Dedifferentiated amniotic fluid mesenchymal stem cell (primary cell): ENCODE results near the gene NME7.
"Not testable (repeated sequence)": the region's sequence is repeated elsewhere in the genome, so short reads cannot be mapped to it uniquely, and the experiment has no call there.

Experiments
- DNase-seq: peaks from one replicate; pipeline ENCODE4 v3.0.0-alpha.2; 2016; ENCODE audit errors: extremely low spot score

Gene NME7, protein sequence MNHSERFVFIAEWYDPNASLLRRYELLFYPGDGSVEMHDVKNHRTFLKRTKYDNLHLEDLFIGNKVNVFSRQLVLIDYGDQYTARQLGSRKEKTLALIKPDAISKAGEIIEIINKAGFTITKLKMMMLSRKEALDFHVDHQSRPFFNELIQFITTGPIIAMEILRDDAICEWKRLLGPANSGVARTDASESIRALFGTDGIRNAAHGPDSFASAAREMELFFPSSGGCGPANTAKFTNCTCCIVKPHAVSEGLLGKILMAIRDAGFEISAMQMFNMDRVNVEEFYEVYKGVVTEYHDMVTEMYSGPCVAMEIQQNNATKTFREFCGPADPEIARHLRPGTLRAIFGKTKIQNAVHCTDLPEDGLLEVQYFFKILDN

DNA sequence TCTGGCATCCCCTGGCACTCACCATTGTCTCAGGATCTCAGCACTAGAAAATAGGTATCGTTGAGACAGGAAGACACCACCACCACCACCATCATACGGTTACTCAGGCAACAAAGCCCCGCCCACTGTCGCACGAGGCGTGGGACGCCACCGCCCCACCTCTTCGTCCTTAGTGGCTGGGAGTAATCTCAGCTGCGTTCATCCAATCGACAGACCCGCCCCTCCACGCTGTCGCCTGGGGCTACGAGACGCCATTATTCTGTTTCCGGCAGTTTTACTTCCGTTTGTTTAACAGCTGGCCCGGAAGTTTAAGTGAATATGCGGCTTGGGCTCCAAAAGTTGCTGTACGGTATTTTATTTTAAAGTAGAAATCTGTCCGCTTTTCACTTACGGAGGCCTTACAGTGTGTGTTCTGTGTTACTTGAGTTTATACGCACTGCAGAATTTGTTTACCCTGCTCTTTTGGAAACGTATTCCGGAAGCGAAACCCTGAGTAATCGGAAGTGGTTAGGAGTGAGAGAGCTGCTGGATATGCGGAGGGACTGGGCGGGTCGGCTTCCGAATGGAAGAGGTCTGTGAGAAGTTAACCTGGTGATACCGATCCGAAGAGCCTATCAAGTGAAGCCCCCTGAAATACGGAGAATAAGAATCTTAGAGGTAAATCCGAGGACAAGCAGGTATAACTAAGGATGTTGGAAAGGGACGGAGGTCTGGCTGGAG, at the start of gene NME7, which contains the start of gene BLZF1:
Gene NME7, minus strand, starts transcription at position 112 of the 720 bp plus-strand sequence. Its CDS starts 87 bp downstream, at position 25.
Gene BLZF1, plus strand, starts transcription at position 510 of the 720 bp plus-strand sequence. CDS start 1,328 bp downstream, outside the sequence.
- peak; percentile 99 for DNase-seq

GRCh38 chr1:169414952-169415351, 47.4 kb upstream of the NME7 start:
- DNase-seq, result no peak

DNA sequence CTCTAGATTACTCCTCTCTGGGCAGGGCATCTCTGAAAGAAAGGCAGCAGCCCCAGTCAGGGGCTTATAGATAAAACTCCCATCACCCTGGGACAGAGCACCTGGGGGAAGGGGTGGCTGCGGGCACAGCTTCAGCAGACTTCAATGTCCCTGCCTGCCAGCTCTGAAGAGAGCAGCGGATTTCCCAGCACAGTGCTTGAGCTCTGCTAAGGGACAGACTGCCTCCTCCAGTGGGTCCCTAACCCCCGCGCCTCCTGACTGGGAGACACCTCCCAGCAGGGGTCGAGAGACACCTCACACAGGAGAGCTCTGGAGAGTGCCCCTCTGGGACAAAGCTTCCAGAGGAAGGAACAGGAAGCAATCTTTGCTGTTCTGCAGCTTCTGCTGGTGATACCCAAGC, 40.7 kb upstream of the NME7 start:
- not testable (repeated sequence) for DNase-seq

- not testable (repeated sequence) for DNase-seq
Measured at GRCh38 chr1:169402578-169402977, 35.0 kb upstream of the NME7 start.

- DNase-seq, result no peak
Measured at GRCh38 chr1:169395955-169396354, 28.4 kb upstream of the NME7 start.

DNA sequence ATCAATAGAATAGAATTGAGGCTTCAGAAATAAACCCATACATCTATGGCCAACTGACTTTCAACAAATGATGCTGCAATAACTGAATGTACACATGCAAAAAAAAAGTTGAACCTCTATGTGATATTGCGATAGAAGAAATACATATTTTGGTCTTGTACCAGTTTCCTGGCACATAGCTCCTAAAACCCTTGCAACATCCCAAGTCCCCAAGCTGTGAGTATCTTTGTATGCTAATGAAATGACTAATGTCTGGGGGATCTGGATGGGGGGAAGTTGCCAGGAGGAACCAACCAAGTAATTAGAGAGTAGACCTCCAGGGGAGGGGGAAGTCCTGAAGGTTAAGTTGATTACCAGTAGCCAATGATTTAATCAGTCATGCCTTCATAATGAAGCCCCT, 24.8 kb upstream of the NME7 start:
- DNase-seq, result no peak

DNA sequence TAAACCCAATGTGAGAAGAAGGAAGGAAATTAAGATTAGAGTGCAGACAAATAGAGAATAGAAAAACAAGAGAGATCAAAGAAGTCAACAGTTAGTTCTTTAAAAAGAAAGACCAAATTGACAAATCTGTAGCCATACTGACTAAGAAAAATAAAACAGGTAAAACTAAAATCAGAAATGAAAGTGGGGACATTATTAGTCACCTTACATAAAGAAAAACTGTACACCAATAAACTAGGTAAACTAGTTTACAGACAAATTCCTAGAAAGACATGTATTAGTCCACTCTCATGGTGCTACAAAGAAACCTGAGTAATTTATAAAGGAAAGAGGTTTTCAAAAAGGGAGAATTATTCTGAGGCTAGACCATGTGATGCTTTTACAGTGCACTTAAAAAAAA, 22.7 kb upstream of the NME7 start:
- no peak for DNase-seq

GRCh38 chr1:169387399-169387798, 19.8 kb upstream of the NME7 start:
- no peak for DNase-seq

GRCh38 chr1:169383449-169383848, 15.9 kb upstream of the NME7 start:
- no peak for DNase-seq

DNA sequence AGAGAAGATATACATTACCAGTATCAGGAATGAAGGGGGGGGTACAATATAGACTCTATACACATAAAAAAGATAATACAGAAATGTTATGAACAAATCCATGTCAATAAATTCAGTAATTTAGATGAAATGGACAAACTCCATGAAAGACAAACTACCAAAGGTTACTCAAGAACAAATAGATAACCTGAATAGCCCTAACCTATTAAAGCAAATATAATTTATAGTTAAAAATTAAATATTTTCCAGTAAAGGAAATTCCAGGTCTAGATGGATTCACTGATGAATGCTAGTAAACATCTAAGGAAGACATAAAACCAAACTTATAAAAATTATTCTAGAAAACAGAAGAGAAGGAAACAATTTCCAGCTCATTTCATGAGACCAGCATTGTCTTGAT, 13.6 kb upstream of the NME7 start:
- DNase-seq, result no peak

DNA sequence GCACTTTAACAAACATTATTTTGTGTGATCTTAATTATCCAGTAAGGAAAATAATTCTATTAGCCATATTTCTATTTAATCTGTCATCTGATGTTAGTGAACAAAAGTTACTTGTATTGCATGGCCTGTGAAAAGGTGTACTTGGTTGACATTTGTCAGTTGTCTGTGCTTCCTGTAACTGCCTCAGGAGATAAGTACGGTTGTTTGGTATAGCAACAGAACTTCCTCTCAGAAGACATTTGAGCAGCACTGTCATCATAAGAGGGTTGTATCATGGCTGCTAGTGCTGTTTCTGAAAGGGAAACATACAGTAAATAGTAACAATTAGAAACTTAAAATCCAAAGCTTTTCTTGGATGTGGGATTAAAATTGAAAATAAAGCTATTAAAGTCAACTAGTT, 3.8 kb upstream of the NME7 start:
- no peak for DNase-seq

DNA sequence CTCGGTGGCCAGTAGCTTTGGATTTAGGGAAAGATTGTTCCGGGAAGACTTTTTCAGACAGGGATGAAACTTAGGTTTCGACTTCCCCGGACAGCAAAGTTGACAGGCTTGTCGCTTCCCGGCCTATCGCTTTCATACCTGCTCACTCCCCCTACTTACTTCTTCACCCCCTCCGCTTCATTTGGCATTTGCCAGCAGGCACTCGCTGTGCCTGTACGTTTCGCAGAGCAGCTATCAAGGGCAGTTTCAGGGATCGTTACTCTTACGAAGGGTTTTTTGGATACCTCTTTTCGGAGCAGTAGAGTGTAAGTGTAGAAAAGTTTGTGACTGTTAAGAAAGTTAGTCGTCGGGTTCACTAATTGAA, 791 bp upstream of the NME7 start:
- no peak for DNase-seq

GRCh38 chr1:169367096-169367685, 406 bp downstream of the NME7 start:
- no peak for DNase-seq

GRCh38 chr1:169364948-169365347, 2.6 kb downstream of the NME7 start:
- no peak for DNase-seq

DNA sequence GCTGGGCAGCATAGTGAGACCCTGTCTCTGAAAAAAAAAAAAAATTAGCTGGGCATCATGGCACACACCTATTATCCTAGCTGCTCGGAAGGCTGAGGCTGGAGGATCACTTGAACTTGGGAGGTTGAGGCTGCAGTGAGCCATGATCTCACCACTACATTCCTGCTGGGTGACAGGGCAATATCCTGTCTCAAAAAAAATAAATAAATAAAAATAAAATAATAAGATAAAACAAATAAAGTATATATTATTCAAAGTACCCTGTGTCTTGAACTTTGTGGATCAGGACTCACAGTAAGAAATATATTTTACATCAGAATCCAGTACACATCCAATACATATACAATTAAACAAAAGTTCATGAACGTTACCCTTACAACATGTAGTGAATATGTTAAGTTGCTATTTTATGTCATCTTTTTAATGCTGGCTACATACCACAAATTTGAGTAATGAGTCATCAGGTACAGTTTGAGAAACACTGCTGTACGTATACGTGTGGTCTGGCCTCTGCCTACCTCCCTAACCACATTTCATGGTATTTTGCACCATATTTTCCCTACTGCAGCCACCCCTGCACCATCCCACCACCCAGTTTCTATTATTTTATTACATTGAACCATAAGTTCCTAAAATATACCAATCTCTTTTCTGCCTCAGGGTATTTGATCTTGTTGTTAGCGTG, 4.4 kb downstream of the NME7 start:
- peak; percentile 58 for DNase-seq

- DNase-seq, result no peak
Measured at GRCh38 chr1:169361281-169361680, 6.3 kb downstream of the NME7 start.

DNA sequence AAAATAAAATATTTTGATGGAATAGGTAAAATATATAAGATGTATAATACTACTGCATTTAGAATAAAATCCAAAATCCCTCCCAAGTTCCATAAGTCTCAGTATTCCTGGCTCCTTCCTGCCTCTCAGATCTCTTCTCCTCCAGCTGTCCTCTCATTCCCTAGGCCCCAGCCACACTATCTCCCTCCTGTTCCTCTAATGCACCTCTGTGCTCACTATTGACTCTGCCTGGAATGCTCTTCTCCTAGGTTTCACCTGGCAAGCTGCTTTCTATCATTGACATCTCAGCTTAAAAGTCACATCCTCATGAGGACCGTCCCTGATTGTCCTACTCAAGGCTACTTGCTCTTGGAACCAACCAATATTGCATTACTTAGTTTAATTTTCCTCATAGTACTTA, 7.2 kb downstream of the NME7 start:
- DNase-seq, result no peak

- DNase-seq, result peak; percentile 51
Measured at GRCh38 chr1:169348383-169349036, 19.1 kb downstream of the NME7 start.

DNA sequence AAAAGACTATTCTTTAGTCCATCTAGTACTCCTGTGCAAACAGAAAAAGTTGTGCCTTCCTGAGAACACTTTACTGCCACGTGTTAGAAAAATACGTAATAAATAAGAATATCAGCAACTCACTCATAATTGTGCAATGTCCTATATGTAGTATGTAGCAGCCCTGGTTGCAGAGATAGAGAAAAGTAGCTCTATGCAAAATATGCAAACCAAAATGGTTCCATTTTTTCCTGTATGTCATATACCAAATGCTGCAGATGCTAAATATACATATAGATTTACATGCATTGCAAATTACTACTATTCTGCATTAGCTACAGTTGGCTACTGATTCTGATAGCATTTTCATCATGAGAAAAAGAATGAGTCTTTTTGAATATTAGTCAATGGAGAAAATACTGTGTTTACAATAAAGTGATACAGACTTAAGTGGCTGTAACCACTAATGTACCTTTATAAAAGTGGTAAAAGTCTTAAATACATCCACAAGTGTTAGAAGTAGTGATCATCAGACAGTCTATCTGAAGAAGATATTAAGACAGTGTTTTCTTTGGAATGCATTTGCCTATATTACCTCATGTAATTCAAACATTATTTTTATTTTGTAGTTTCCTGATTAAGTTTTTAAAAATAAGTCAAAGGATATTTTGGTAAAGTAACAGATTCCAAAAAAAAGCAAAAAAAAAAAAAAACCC, 19.8 kb downstream of the NME7 start:
- DNase-seq, result no peak

- DNase-seq, result no peak
Measured at GRCh38 chr1:169346036-169346589, 21.5 kb downstream of the NME7 start.

DNA sequence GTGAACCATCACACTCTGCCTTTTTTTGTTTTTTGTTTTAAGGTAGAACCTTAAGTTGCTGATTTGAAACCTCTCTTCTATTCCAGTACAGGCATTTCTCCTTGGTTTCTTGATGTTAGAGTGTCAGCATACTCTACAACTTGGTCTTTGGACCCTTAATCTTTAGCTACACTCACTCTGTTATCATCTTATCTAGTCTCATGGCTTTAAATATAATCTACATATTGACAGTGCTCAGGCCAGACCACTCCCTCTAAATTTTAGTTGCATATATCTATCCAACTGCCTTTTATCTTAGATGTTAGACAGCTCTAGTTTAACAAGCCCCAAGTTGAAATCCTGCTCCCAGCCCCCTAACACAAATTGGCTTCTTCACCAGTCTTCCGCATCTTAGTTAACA, 22.1 kb downstream of the NME7 start:
- DNase-seq, result no peak
